Measurements from ENCODE around the gene DAAM1. TPM values are rescaled to one million over a fixed set of nuclear protein-coding genes. Genes with fewer than 3 reads are reported as not detected.

DAAM1 gene
- total and polyA plus RNA-seq, 2 donors from 2014 or later: 5.3 to 47.8 TPM

- intact Hi-C loops (cut with DNase I): no loop called here
- peaks cover 0 to 19% (median 14%) of the 10 kb centered on the region in 3 donors for H3K4me1 ChIP-seq (ENCODE audit: control insufficient read depth in 2 of 3, insufficient read depth in 2 of 3, low read depth in 1 of 3, low read length in 3 of 3)
- FAIRE-seq: no peak
These were observed 148.2 kb downstream of the DAAM1 start for GRCh38 chr14:59336706-59337105.

GRCh38 chr14:59337141-59337611, 148.7 kb downstream of the DAAM1 start:
- TF ChIP-seq CTCF (IDR thresholded peaks at IDR 0.05; ENCODE audit: borderline replicate concordance, extremely low read depth, insufficient read depth): no peak
- Histone ChIP-seq H3K9me3 (ENCODE audit: control insufficient read depth in 2 of 3, insufficient read depth in 1 of 3, low read length in 3 of 3) (no peaks in the 10 kb centered on the region), H3K4me1 (ENCODE audit: control insufficient read depth in 2 of 3, insufficient read depth in 2 of 3, low read depth in 1 of 3, low read length in 3 of 3) (peaks cover 0 to 19% (median 14%) of the 10 kb centered on the region in 3 donors), H3K27ac (ENCODE audit: low read depth in 2 of 2, low read length in 2 of 2) (peak overlapping the region; percentile 26 to 60), H3K9ac (ENCODE audit: low read length in 3 of 3) (no peak overlapping the region), H3K36me3 (ENCODE audit: control insufficient read depth in 2 of 3, insufficient read depth in 3 of 3, low read length in 3 of 3) (peaks cover 0 to 4% (median 0%) of the 10 kb centered on the region in 3 donors), H3K4me3 (ENCODE audit: low read length in 3 of 3) (no peak overlapping the region), H3K27me3 (ENCODE audit: control insufficient read depth, insufficient read depth, low read length) (no peaks in the 10 kb centered on the region)
- FAIRE-seq (no peak), DNase-seq (peak in 3 of 5 donors; percentile 14 to 76 (median 65))
- intact Hi-C loops (cut with DNase I): no loop called here

More at GRCh38 chr14:59336706-59337105, 148.2 kb downstream of the DAAM1 start:
- DNase-seq: no peak
- Histone ChIP-seq H3K9ac (ENCODE audit: low read length in 3 of 3) (no peak overlapping the region), H3K27ac (ENCODE audit: low read depth in 2 of 2, low read length in 2 of 2) (peak overlapping the region; percentile 5 to 12), H3K36me3 (ENCODE audit: control insufficient read depth in 2 of 3, insufficient read depth in 3 of 3, low read length in 3 of 3) (peaks cover 0 to 9% (median 4%) of the 10 kb centered on the region in 3 donors), H3K9me3 (ENCODE audit: control insufficient read depth in 2 of 3, insufficient read depth in 1 of 3, low read length in 3 of 3) (no peaks in the 10 kb centered on the region), H3K4me3 (ENCODE audit: low read length in 3 of 3) (no peak overlapping the region), H3K27me3 (ENCODE audit: control insufficient read depth, insufficient read depth, low read length) (no peaks in the 10 kb centered on the region)
- no peak for TF ChIP-seq CTCF (IDR thresholded peaks at IDR 0.05; ENCODE audit: borderline replicate concordance, extremely low read depth, insufficient read depth)

- no peak for TF ChIP-seq CTCF (IDR thresholded peaks at IDR 0.05; ENCODE audit: borderline replicate concordance, extremely low read depth, insufficient read depth)
- H3K4me1 ChIP-seq (ENCODE audit: control insufficient read depth in 2 of 3, insufficient read depth in 2 of 3, low read depth in 1 of 3, low read length in 3 of 3): peaks cover 2 to 21% (median 9%) of the 10 kb centered on the region in 3 donors
- FAIRE-seq (no peak), DNase-seq (no peak)
- no peaks in the 10 kb centered on the region for H3K36me3 ChIP-seq (ENCODE audit: control insufficient read depth in 2 of 3, insufficient read depth in 3 of 3, low read length in 3 of 3)
- H3K4me3 ChIP-seq (ENCODE audit: low read length in 3 of 3): no peak overlapping the region
- no peak overlapping the region for H3K27ac ChIP-seq (ENCODE audit: low read depth in 2 of 2, low read length in 2 of 2)
- H3K27me3 ChIP-seq (ENCODE audit: control insufficient read depth, insufficient read depth, low read length): no peaks in the 10 kb centered on the region
- H3K9ac ChIP-seq (ENCODE audit: low read length in 3 of 3): no peak overlapping the region
- H3K9me3 ChIP-seq (ENCODE audit: control insufficient read depth in 2 of 3, insufficient read depth in 1 of 3, low read length in 3 of 3): no peaks in the 10 kb centered on the region
- intact Hi-C loops (cut with DNase I): no loop called here
These were observed 150.3 kb downstream of the DAAM1 start for GRCh38 chr14:59338761-59339160.
